ENCODE data around the gene ERAS. TPM values are rescaled to one million over a fixed set of nuclear protein-coding genes. Genes with fewer than 3 reads are reported as not detected.

ERAS gene
- total and polyA plus RNA-seq, 2 of the 13 experiments (the other 11 are each of a cell fraction or from before 2014, with no cell fraction given) = 0.21 to 0.22 TPM

GRCh38 chrX:48829016-48829735 is 2.9 kb downstream of the ERAS start:
- TF ChIP-seq TMF1 (CRISPR knock-in tag; IDR thresholded peaks at IDR 0.05; ENCODE audit: low read depth) = no peak
- TF ChIP-seq ZNF431 (CRISPR knock-in tag; IDR thresholded peaks at IDR 0.05; ENCODE audit: borderline replicate concordance, low read depth) = no peak
- TF ChIP-seq MBNL3 (CRISPR knock-in tag; conservative IDR thresholded peaks at IDR 0.05) = no peak
- TF ChIP-seq ZNF567 (CRISPR knock-in tag; IDR thresholded peaks at IDR 0.05; ENCODE audit: borderline replicate concordance) = no peak
- no peak for TF ChIP-seq HNF4A (CRISPR knock-in tag; IDR thresholded peaks at IDR 0.05)
- no peak for TF ChIP-seq MXI1 (IDR thresholded peaks at IDR 0.05; ENCODE audit: borderline replicate concordance, low read depth, low read length)
- TF ChIP-seq ZNF34 (CRISPR knock-in tag; IDR thresholded peaks at IDR 0.05; ENCODE audit: borderline replicate concordance) = no peak
- no peak for TF ChIP-seq IKZF4 (CRISPR knock-in tag; IDR thresholded peaks at IDR 0.05; ENCODE audit: borderline replicate concordance, low read depth, not compliant biosample characterization)
- no peak for TF ChIP-seq ZNF773 (CRISPR knock-in tag; IDR thresholded peaks at IDR 0.05; ENCODE audit: borderline replicate concordance)
- TF ChIP-seq DBP (CRISPR knock-in tag; IDR thresholded peaks at IDR 0.05; ENCODE audit: not compliant biosample characterization) = no peak
- TF ChIP-seq AGO2 (optimal IDR thresholded peaks at IDR 0.05; ENCODE audit: low read depth, low read length) = no peak
- no peak for TF ChIP-seq ISL2 (CRISPR knock-in tag; IDR thresholded peaks at IDR 0.05)
- no peak for TF ChIP-seq ATF4 (CRISPR knock-in tag; IDR thresholded peaks at IDR 0.05)
- FAIRE-seq (no peak), ATAC-seq (no peak), DNase-seq (ENCODE audit: low spot score) (no peak)
- Histone ChIP-seq H3K4me1 (ENCODE audit: insufficient read depth, low read length) (peaks cover 15% of the 10 kb centered on the region), H3K79me2 (ENCODE audit: insufficient read depth, low read length) (peaks cover 3% of the 10 kb centered on the region), H4K20me1 (ENCODE audit: insufficient read depth, low read length) (no peaks in the 10 kb centered on the region), H3K27me3 (ENCODE audit: control insufficient read depth in 1 of 2, insufficient read depth in 2 of 2, low read length in 2 of 2) (no peaks in the 10 kb centered on the region), H3K4me3 (replicated peaks in 1 of 3; ENCODE audit: insufficient read depth in 1 of 3, low read depth in 2 of 3, low read length in 3 of 3) (no peak overlapping the region), H3K36me3 (replicated peaks in 1 of 2; ENCODE audit: control insufficient read depth in 1 of 2, insufficient read depth in 2 of 2, low read length in 2 of 2) (no peaks in the 10 kb centered on the region), H3K9me3 (ENCODE audit: low read length) (no peaks in the 10 kb centered on the region), H2AFZ (ENCODE audit: low read length) (no peak overlapping the region), H3K9ac (ENCODE audit: insufficient read depth, low read depth, low read length) (no peak overlapping the region), H3K27ac (ENCODE audit: extremely low read length, insufficient read depth, low read length) (no peak overlapping the region), H3K4me2 (ENCODE audit: low read depth, low read length) (no peak overlapping the region)
- ChIA-PET POLR2A (no interaction called here), CTCF (ENCODE audit: low intra/inter-chr PET ratio, low total read pairs) (no interaction called here)
- no TSS peak for BruUV-seq (replicated peaks)
- intact Hi-C loops (cut with micrococcal nuclease; ENCODE audit: unreplicated experiment) = no loop called here
- 89% methylated on average over 5 of the region's 24 CpGs for WGBS (ENCODE audit: low lambda C conversion rate)
- in situ Hi-C loops (cut with HindIII; ENCODE audit: extremely low pct_ligation_motif_present, low pct_unique_long_range_greater_than_20kb) = no loop called here

Measured in HepG2 (cell line).